ENCODE results near the gene KRT81.
"Not testable (repeated sequence)": the region's sequence is repeated elsewhere in the genome, so short reads cannot be mapped to it uniquely, and the experiment has no call there.

KRT81 gene

DNA sequence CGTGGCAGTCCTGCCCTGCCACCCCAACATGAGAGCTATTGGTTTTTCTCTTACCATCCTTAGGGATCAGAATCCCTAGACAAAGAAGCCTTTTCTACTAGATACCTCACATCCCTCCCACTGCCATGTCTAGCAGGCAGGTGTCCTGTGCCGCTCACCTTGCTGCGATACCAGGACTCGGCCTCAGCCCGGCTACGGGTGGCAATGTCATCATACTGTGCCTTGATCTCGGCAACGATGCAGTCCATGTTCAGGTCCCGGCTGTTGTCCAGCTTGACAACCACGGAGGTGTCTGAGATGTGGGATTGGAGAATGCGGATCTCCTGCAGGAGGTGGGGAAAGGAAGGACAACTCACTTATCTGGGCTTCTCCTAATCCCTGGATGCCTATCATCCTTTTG is 25.4 kb upstream of the KRT81 start:
- TF ChIP-seq, protein P1, sequence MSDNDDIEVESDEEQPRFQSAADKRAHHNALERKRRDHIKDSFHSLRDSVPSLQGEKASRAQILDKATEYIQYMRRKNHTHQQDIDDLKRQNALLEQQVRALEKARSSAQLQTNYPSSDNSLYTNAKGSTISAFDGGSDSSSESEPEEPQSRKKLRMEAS (IDR thresholded peaks at IDR 0.05; ENCODE audit: low read depth, low read length): no peak
- TF ChIP-seq, protein P2, sequence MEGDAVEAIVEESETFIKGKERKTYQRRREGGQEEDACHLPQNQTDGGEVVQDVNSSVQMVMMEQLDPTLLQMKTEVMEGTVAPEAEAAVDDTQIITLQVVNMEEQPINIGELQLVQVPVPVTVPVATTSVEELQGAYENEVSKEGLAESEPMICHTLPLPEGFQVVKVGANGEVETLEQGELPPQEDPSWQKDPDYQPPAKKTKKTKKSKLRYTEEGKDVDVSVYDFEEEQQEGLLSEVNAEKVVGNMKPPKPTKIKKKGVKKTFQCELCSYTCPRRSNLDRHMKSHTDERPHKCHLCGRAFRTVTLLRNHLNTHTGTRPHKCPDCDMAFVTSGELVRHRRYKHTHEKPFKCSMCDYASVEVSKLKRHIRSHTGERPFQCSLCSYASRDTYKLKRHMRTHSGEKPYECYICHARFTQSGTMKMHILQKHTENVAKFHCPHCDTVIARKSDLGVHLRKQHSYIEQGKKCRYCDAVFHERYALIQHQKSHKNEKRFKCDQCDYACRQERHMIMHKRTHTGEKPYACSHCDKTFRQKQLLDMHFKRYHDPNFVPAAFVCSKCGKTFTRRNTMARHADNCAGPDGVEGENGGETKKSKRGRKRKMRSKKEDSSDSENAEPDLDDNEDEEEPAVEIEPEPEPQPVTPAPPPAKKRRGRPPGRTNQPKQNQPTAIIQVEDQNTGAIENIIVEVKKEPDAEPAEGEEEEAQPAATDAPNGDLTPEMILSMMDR (IDR thresholded peaks at IDR 0.05; ENCODE audit: low read depth, low read length): no peak
- TF ChIP-seq MYC (IDR thresholded peaks at IDR 0.05; ENCODE audit: low read depth, low read length) (no peak), POLR2A (IDR thresholded peaks at IDR 0.05; ENCODE audit: extremely low read depth, insufficient read length) (no peak)
- no peak for DNase-seq (ENCODE audit: low read depth)
- H3K4me3 ChIP-seq (ENCODE audit: low read depth, low read length): no peak overlapping the region

DNA sequence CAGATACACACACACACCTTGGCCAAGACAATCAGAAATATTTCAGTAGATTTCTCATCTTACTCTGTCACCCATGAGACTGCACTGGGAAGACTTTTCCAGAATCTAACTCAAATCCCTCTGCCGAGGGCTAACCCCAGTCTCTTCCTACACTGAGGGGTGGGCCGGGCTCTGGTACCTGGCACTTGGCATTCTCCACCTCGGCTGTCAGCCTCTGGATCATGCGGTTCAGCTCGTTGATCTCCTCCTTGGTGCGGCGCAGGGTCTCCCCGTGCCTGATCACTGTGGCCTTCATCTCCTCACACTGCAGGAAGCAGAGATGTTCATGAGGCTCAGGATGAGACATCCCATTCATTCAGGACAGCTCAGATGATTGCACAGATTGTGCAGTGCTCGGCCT is 25.0 kb upstream of the KRT81 start:
- no peak for DNase-seq (ENCODE audit: low read depth)
- no peak for TF ChIP-seq POLR2A (IDR thresholded peaks at IDR 0.05; ENCODE audit: extremely low read depth, insufficient read length)
- TF ChIP-seq, protein P2 (IDR thresholded peaks at IDR 0.05; ENCODE audit: low read depth, low read length): no peak
- TF ChIP-seq, protein P1 (IDR thresholded peaks at IDR 0.05; ENCODE audit: low read depth, low read length): no peak
- no peak for TF ChIP-seq MYC (IDR thresholded peaks at IDR 0.05; ENCODE audit: low read depth, low read length)
- H3K4me3 ChIP-seq (ENCODE audit: low read depth, low read length): no peak overlapping the region

DNA sequence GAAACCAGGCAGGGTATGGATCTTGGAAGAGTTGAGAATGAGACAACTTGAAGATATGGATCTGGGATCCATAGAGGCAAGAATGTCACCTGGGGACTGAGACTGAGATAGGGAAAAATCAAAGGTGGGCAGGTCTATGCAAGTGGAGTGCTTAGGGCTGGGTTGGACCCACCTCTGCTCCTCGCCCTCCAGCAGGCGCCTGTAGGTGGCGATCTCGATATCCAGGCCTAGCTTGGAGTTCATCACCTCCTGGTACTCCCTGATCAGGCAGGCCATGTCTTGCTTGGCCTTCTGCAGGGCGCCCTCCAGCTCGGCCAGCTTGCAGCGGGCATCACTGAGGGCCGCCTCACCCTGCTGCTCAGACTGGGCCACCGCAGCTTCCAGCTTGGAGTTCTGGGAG is 24.4 kb upstream of the KRT81 start:
- TF ChIP-seq, protein P2 (IDR thresholded peaks at IDR 0.05; ENCODE audit: low read depth, low read length): peak; percentile 76
- peak; percentile 53 for DNase-seq (ENCODE audit: low read depth)
- not testable (repeated sequence) for H3K4me3 ChIP-seq (ENCODE audit: low read depth, low read length)

GRCh38 chr12:52314511-52314910 is 23.2 kb upstream of the KRT81 start:
- no peak for DNase-seq (ENCODE audit: low read depth)
- H3K4me3 ChIP-seq (ENCODE audit: low read depth, low read length): no peak overlapping the region
- TF ChIP-seq, protein P2 (IDR thresholded peaks at IDR 0.05; ENCODE audit: low read depth, low read length): no peak
- TF ChIP-seq MYC (IDR thresholded peaks at IDR 0.05; ENCODE audit: low read depth, low read length) (no peak), POLR2A (IDR thresholded peaks at IDR 0.05; ENCODE audit: extremely low read depth, insufficient read length) (no peak)
- TF ChIP-seq, protein P1 (IDR thresholded peaks at IDR 0.05; ENCODE audit: low read depth, low read length): no peak

DNA sequence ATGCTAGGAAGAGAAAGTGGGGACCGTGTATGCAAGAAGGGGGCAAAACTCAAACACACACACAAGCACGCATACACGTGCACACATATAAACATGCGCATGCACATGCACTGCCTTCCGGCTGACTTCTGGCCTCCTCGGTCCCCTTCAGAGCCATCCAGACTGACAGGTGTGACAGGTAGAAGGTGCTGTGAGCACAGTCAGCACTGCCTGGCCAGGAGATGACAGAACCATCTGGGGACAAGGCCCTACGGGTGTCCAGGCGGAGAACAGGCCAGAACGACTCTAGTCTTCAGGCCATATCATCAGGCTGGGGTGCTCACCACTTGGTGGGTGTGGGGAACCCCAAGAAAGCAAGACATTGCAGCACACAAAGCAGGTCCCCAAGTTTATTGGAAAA is 22.6 kb upstream of the KRT81 start:
- H3K4me3 ChIP-seq (ENCODE audit: low read depth, low read length): no peak overlapping the region
- TF ChIP-seq POLR2A (IDR thresholded peaks at IDR 0.05; ENCODE audit: extremely low read depth, insufficient read length) (no peak), MYC (IDR thresholded peaks at IDR 0.05; ENCODE audit: low read depth, low read length) (no peak)
- TF ChIP-seq, protein P1 (IDR thresholded peaks at IDR 0.05; ENCODE audit: low read depth, low read length): no peak
- TF ChIP-seq, protein P2 (IDR thresholded peaks at IDR 0.05; ENCODE audit: low read depth, low read length): no peak
- DNase-seq (ENCODE audit: low read depth): no peak

DNA sequence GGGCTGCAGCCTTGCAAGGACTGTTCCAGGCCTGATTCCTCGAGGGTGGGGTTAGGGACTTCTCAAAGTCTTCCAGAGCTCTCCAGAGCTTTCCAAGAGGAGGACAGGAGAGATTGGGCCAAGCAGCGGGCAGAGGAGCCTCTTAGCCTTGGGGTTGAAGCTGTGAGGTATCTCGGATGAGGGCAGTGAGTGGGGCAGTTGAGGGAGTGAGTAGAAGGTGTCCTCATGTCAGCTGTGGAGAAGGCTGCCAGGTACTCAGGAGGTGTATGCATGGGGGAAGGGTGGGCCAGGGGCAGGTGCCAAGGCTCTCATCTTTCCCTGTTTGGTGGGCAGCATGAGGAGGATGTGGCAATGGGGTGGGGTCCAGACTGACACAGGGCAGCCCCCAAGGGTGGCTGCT is 22.1 kb upstream of the KRT81 start:
- DNase-seq (ENCODE audit: low read depth): no peak
- TF ChIP-seq, protein P1 (IDR thresholded peaks at IDR 0.05; ENCODE audit: low read depth, low read length): no peak
- TF ChIP-seq, protein P2 (IDR thresholded peaks at IDR 0.05; ENCODE audit: low read depth, low read length): no peak
- no peak for TF ChIP-seq MYC (IDR thresholded peaks at IDR 0.05; ENCODE audit: low read depth, low read length)
- TF ChIP-seq POLR2A (IDR thresholded peaks at IDR 0.05; ENCODE audit: extremely low read depth, insufficient read length): no peak
- H3K4me3 ChIP-seq (ENCODE audit: low read depth, low read length): no peak overlapping the region

Measured in NB4 (cell line).